K562 (cell line): Measurements from ENCODE around the gene WARS2. TPM values are rescaled to one million over a fixed set of nuclear protein-coding genes. Genes with fewer than 3 reads are reported as not detected.
"Not testable (repeated sequence)": the region's sequence is repeated elsewhere in the genome, so short reads cannot be mapped to it uniquely, and the experiment has no call there.

Experiments
- ATAC-seq: fragments of 200-7000 bp; cut with Tn5 transposase; 3 replicates; pipeline ENCODE4 v1.9.1; 2020; ENCODE audit warnings: moderate library complexity
- BruUV-seq: library from RNA; stranded (reverse); fragments of 400-500 nt; replicated peaks from 2 replicates; lab custom pipeline; 2021; lab: Mats Ljungman, UMichigan
- CTCF ChIA-PET: fragments of 300-600 bp; formaldehyde crosslinking; extraction: SDS; loops from one replicate; lab custom pipeline; 2021; ENCODE audit warnings: low intra/inter-chr PET ratio; lab: Yijun Ruan, JAX
- POLR2A ChIA-PET: fragments of 300-600, 350-650 bp; sonication (Branson Sonifier 250); formaldehyde crosslinking; extraction: SDS; loops from one replicate; lab custom pipeline; 2021; ENCODE audit warnings: antibody characterized with exemption, inconsistent platforms; lab: Yijun Ruan, JAX
- DNase-seq, 4 experiments: peaks; one replicate each; pipeline versions ENCODE4 v3.0.0 to v3.0.0-alpha.2; 2011 to 2018; ENCODE audit warnings: low spot score in 3 of 4, mixed read lengths in 3 of 4; ENCODE audit errors: extremely low read depth in 1 of 4
- FAIRE-seq: peaks from 2 replicates; lab custom pipeline; 2011; peaks lifted over from hg19 to GRCh38; lab: Jason Lieb, UNC
- H2AFZ ChIP-seq: 2 replicates; pipeline ENCODE4 v1.6.0; 2011; ENCODE audit warnings: low read depth, low read length, control low read depth, inconsistent platforms
- H3K27ac ChIP-seq: fragments of 200-600 bp; 3 replicates; pipeline ENCODE4 v1.8.0; 2011; ENCODE audit warnings: low read depth, mild to moderate bottlenecking, control low read depth, inconsistent platforms, low read length, moderate library complexity, mixed read lengths; ENCODE audit errors: extremely low read depth
- H3K27me3 ChIP-seq, 2 experiments: fragments of 300-600 bp in 1 of 2; 2 replicates in 1 of 2; 3 replicates in 1 of 2; pipeline versions ENCODE4 v1.6.0 to v1.8.0; 2011; ENCODE audit warnings: inconsistent platforms in 2 of 2, low read length in 2 of 2, mild to moderate bottlenecking in 1 of 2, mixed read lengths in 1 of 2, moderate library complexity in 1 of 2; ENCODE audit not compliant: control insufficient read depth in 2 of 2, insufficient read depth in 2 of 2
- H3K36me3 ChIP-seq: fragments of 300-600 bp; 3 replicates; pipeline ENCODE4 v1.8.0; 2011; ENCODE audit warnings: mild to moderate bottlenecking, low read length, inconsistent platforms; ENCODE audit not compliant: control insufficient read depth, insufficient read depth
- H3K4me1 ChIP-seq, 2 experiments: fragments of 200-600 bp in 1 of 2; replicated peaks in 1 of 2; 2 replicates in 1 of 2; 3 replicates in 1 of 2; pipeline versions ENCODE4 v1.5.1 to v1.8.0; 2011; ENCODE audit warnings: inconsistent platforms in 2 of 2, low read length in 2 of 2, mild to moderate bottlenecking in 1 of 2, mixed read lengths in 1 of 2, moderate library complexity in 1 of 2; ENCODE audit not compliant: control insufficient read depth in 2 of 2, insufficient read depth in 2 of 2
- H3K4me2 ChIP-seq: 2 replicates; pipeline ENCODE4 v1.6.1; 2011; ENCODE audit warnings: low read length, control low read depth, inconsistent platforms, mixed read lengths; ENCODE audit not compliant: insufficient read depth
- H3K4me3 ChIP-seq: fragments of 200-600 bp; sonication (generic), shearing (Covaris generic); 2 replicates; pipeline ENCODE4 v1.5.1; 2016; ENCODE audit warnings: control low read depth, inconsistent platforms
- H3K79me2 ChIP-seq: fragments of 200-600 bp; 3 replicates; pipeline ENCODE4 v1.8.0; 2011; ENCODE audit warnings: low read length, inconsistent platforms; ENCODE audit not compliant: control insufficient read depth, insufficient read depth
- H3K9ac ChIP-seq, 2 experiments: 2 replicates each; pipeline versions ENCODE4 v1.6.0 to v1.6.1; 2011; ENCODE audit warnings: low read depth in 2 of 2, low read length in 2 of 2, control low read depth in 1 of 2, inconsistent platforms in 1 of 2, mild to moderate bottlenecking in 1 of 2, mixed read lengths in 1 of 2; ENCODE audit not compliant: insufficient read depth in 1 of 2
- H3K9me1 ChIP-seq: one replicate; pipeline ENCODE4 v1.6.0; 2011; ENCODE audit warnings: inconsistent platforms, mild to moderate bottlenecking, low read length, moderate library complexity; ENCODE audit not compliant: control insufficient read depth, insufficient read depth
- H3K9me3 ChIP-seq: replicated peaks from 2 replicates; pipeline ENCODE4 v1.5.1; 2011; ENCODE audit warnings: low read depth, low read length, inconsistent platforms; ENCODE audit not compliant: control insufficient read depth, insufficient read depth
- H4K20me1 ChIP-seq: replicated peaks from 2 replicates; pipeline ENCODE4 v1.6.1; 2011; ENCODE audit warnings: low read length, inconsistent platforms, mixed read lengths; ENCODE audit not compliant: control insufficient read depth, insufficient read depth
- FOXJ2 ChIP-seq: fragments of 200-800 bp; sonication (Bioruptor generic); IDR thresholded peaks from 2 replicates; pipeline ENCODE4 v1.6.1; 2016; ENCODE audit warnings: missing genetic modification characterization, missing compliant biosample characterization
- HLTF ChIP-seq: fragments of 450-650 bp; IDR thresholded peaks from 2 replicates; pipeline ENCODE4 v1.6.1; 2016
- NCOA1 ChIP-seq: fragments of 450-650 bp; IDR thresholded peaks from 2 replicates; pipeline ENCODE4 v1.6.1; 2016; ENCODE audit warnings: low read depth
- PHB2 ChIP-seq: fragments of 450-650 bp; IDR thresholded peaks from 2 replicates; pipeline ENCODE4 v1.6.1; 2017; ENCODE audit warnings: low read depth
- TEAD1 ChIP-seq, 2 experiments: fragments of 450-650 bp in 1 of 2; sonication (generic) in 1 of 2; formaldehyde crosslinking; IDR thresholded peaks; 2 replicates each; pipeline versions ENCODE4 v1.4.0 to v1.8.0; 2020 to 2022; ENCODE audit warnings: mild to moderate bottlenecking in 2 of 2, missing genetic modification reagents in 1 of 2
- ZKSCAN3 ChIP-seq: fragments of 250-450 bp; sonication (Bioruptor Pico); IDR thresholded peaks from 2 replicates; pipeline ENCODE4 v1.4.0; 2020
- ZNF165 ChIP-seq: fragments of 250-450 bp; sonication (Bioruptor Pico); IDR thresholded peaks from 2 replicates; pipeline ENCODE4 v1.4.0; 2020; ENCODE audit warnings: borderline replicate concordance
- WGBS: fragments of 100-300 bp; shearing (Covaris generic); methylation state at CpG from one replicate; pipeline ENCODE4 v1.1.6; 2016; ENCODE audit warnings: low coverage, mixed read lengths; ENCODE audit not compliant: insufficient coverage; ENCODE audit errors: missing lambda C conversion rate; 5-methylcytosine and 5-hydroxymethylcytosine counted together
- in situ Hi-C: fragments of 300-500 bp; cut with MboI; formaldehyde crosslinking; loops from 4 replicates; pipeline ENCODE4 v1.15.0; 2018; ENCODE audit warnings: inconsistent platforms, mixed read lengths
- intact Hi-C: fragments of 100-400 bp; cut with micrococcal nuclease; formaldehyde crosslinking; loops from 2 replicates; pipeline ENCODE4 v1.14.2; 2022
- polyA plus RNA-seq, 8 experiments: library from polyadenylated mRNA; depleted of rRNA in 4 of 8; stranded (reverse) in 5 of 8; unstranded in 3 of 8; fragments of >200 nt; fragmentation: Nextera tagmentation in 2 of 8; fragmentation: Illumina TruSeq in 1 of 8; extraction: Ambion mirVana in 2 of 8; extraction: Trizol in 1 of 8; gene quantifications; 2 replicates each; pipeline versions ENCODE4 v1.2.1 to v1.2.3, GENCODE V29; 2011 to 2014; ENCODE audit warnings: inconsistent platforms in 1 of 8, missing spikeins in 1 of 8
- total RNA-seq, 7 experiments: library from RNA; depleted of rRNA in 6 of 7; stranded (reverse); fragments of >200 nt in 6 of 7; fragmentation: Illumina TruSeq in 2 of 7; extraction: Trizol in 2 of 7; gene quantifications; 2 replicates each; pipeline versions ENCODE4 v1.2.1 to v1.2.3, GENCODE V29; 2011 to 2021; ENCODE audit warnings: low replicate concordance in 1 of 7

Gene WARS2
- total and polyA plus RNA-seq, 9 of the 15 experiments (the other 6 are each of a cell fraction or from before 2014, with no cell fraction given): 5.7 to 18.0 (median 16.9) TPM

- Histone ChIP-seq H2AFZ (no peak overlapping the region), H3K9me1 (no peaks in the 10 kb centered on the region), H3K4me2 (no peak overlapping the region), H3K4me1 (no peaks in the 10 kb centered on the region), H3K9me3 (no peaks in the 10 kb centered on the region), H3K36me3 (0 out of 3 replicates have a peak, but pooled peaks cover 3% of the 10 kb centered on the region), H3K4me3 (no peak overlapping the region), H3K27ac (no peak overlapping the region), H3K79me2 (no peaks in the 10 kb centered on the region), H4K20me1 (no peaks in the 10 kb centered on the region), H3K27me3 (no peaks in the 10 kb centered on the region), H3K9ac (no peak overlapping the region)
- in situ Hi-C loops (no loop called here), intact Hi-C loops (no loop called here)
- WGBS: 100% methylated on average over 2 of the region's 22 CpGs
- no peak for TF ChIP-seq NCOA1
- no peak for TF ChIP-seq ZKSCAN3
- no peak for TF ChIP-seq TEAD1 (CRISPR knock-in tag; IDR thresholded peaks at IDR 0.05)
- no peak for TF ChIP-seq FOXJ2
- TF ChIP-seq ZNF165 (CRISPR knock-in tag): no peak
- TF ChIP-seq PHB2: no peak
- TF ChIP-seq HLTF: no peak
- DNase-seq (no peak), ATAC-seq (no peak), FAIRE-seq (no peak)
- POLR2A ChIA-PET: no interaction called here
- CTCF ChIA-PET: no interaction called here
- no TSS peak for BruUV-seq
Observed at GRCh38 chr1:119179051-119179450, 38.6 kb upstream of the WARS2 start.

- H3K9me3 ChIP-seq, H3K4me3 ChIP-seq, H3K27me3 ChIP-seq, H3K36me3 ChIP-seq, in situ Hi-C loops, H3K9me1 ChIP-seq, ATAC-seq, H3K9ac ChIP-seq, DNase-seq, FAIRE-seq, H3K27ac ChIP-seq, intact Hi-C loops, BruUV-seq, H3K79me2 ChIP-seq, H2AFZ ChIP-seq, H4K20me1 ChIP-seq, H3K4me1 ChIP-seq, H3K4me2 ChIP-seq: not testable (repeated sequence)
- ChIA-PET POLR2A (interaction anchor here (0.8 kb wide), 1 partner anchor 120 kb away, joined by 3 read pairs; no protein-coding TSS in a partner anchor), CTCF (interaction anchor here (0.7 kb wide), 1 partner anchor 37 kb away, joined by 3 read pairs; no protein-coding TSS in a partner anchor)
- 91% methylated on average over 10 of the region's 10 CpGs for WGBS
Observed at GRCh38 chr1:119172927-119173326, 32.5 kb upstream of the WARS2 start.

- H3K9me3 ChIP-seq, H3K4me3 ChIP-seq, H2AFZ ChIP-seq, BruUV-seq, in situ Hi-C loops, H3K4me1 ChIP-seq, ATAC-seq, H3K27ac ChIP-seq, H3K27me3 ChIP-seq, FAIRE-seq, H3K4me2 ChIP-seq, H3K9ac ChIP-seq, H3K36me3 ChIP-seq, DNase-seq, H3K9me1 ChIP-seq, H4K20me1 ChIP-seq, intact Hi-C loops, H3K79me2 ChIP-seq, CTCF ChIA-PET: not testable (repeated sequence)
- POLR2A ChIA-PET: interaction anchor here (0.6 to 0.9 kb wide), 2 partner anchors 11 to 127 kb away, joined by 3 read pairs; no protein-coding TSS in a partner anchor
- 96% methylated on average over 21 of the region's 34 CpGs for WGBS
Observed at GRCh38 chr1:119171381-119172010, 31.0 kb upstream of the WARS2 start.
